Uterus (tissue), 4 donors: ENCODE results near the gene POM121L2. TPM values are rescaled to one million over a fixed set of nuclear protein-coding genes. Genes with fewer than 3 reads are reported as not detected.

Source experiments
- DNase-seq, 2 donors: peaks; one replicate each; pipeline ENCODE4 v3.0.0-alpha.2; 2019 to 2020
- H3K27ac ChIP-seq, 2 donors: fragments of 200-600 bp; sonication (generic); 1 replicate in 1 of 2; 2 replicates in 1 of 2; pipeline ENCODE4 v1.5.1; 2016 to 2018
- H3K27me3 ChIP-seq, 2 donors: fragments of 200-600 bp; sonication (generic); one replicate each; pipeline ENCODE4 v1.5.1; 2018 to 2019; ENCODE audit warnings: control low read depth in 1 of 2
- H3K36me3 ChIP-seq, 2 donors: fragments of 200-600 bp; sonication (generic); one replicate each; pipeline ENCODE4 v1.5.1; 2019; ENCODE audit warnings: control low read depth in 1 of 2
- H3K4me1 ChIP-seq, 2 donors: fragments of 200-600 bp; sonication (generic); one replicate each; pipeline ENCODE4 v1.5.1; 2018 to 2019; ENCODE audit warnings: control low read depth in 1 of 2
- H3K4me3 ChIP-seq, 2 donors: fragments of 200-600 bp; sonication (generic); 1 replicate in 1 of 2; 2 replicates in 1 of 2; pipeline ENCODE4 v1.5.1; 2018 to 2019; ENCODE audit warnings: mild to moderate bottlenecking in 1 of 2
- H3K9me3 ChIP-seq, 2 donors: fragments of 200-600 bp; sonication (generic); one replicate each; pipeline ENCODE4 v1.5.1; 2019; ENCODE audit warnings: control low read depth in 1 of 2
- POLR2A ChIP-seq, 2 donors: fragments of 450-650 bp; IDR thresholded peaks; one replicate each; pipeline ENCODE4 v1.6.1; 2016; ENCODE audit warnings: antibody characterized with exemption in 2 of 2, mild to moderate bottlenecking in 1 of 2, moderate library complexity in 1 of 2
- intact Hi-C: fragments of 100-400 bp; cut with DNase I; formaldehyde crosslinking; loops from one replicate; pipeline ENCODE4 v1.15.1; 2023; ENCODE audit warnings: low total_unique reads
- total RNA-seq, 4 donors: library from RNA; depleted of rRNA in 3 of 4; stranded (reverse); fragments of >200 nt in 3 of 4; gene quantifications; one replicate each; pipeline versions ENCODE4 v1.1.0 to v1.2.4, GENCODE V29; 2014 to 2023
- TF ChIP-seq, protein P1 (sequence below), 4 experiments: fragments of 200-600 bp in 2 of 4; fragments of 450-650 bp in 2 of 4; sonication (generic) in 2 of 4; IDR thresholded peaks; one replicate each; pipeline ENCODE4 v1.5.1; 2016 to 2019; ENCODE audit warnings: antibody characterized with exemption in 4 of 4, mild to moderate bottlenecking in 2 of 4, moderate library complexity in 1 of 4
- donor health status: DM: yes; HTN: yes; CAD: no.

Gene POM121L2
- total RNA-seq, 4 donors from 2014 or later: not detected

DNA sequence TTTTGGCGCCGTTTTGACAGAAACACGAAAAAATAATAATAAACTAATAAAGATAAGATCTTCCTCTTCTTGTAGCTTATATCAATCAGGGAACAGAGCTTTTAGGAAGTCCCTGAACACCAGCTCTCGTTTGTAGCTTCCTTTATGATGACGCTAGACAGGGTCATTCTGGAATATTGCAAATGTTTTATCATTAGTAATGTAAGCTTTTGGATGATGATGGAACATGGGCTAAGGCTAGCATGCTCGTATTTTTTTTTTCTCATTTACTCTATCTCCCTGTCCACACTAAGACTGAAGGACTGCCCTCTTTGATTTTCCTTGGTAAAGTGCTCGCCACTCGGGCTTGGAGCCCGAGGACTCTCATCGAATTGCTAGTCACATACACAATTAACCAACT is 22.1 kb upstream of the POM121L2 start:
- TF ChIP-seq, protein P1, sequence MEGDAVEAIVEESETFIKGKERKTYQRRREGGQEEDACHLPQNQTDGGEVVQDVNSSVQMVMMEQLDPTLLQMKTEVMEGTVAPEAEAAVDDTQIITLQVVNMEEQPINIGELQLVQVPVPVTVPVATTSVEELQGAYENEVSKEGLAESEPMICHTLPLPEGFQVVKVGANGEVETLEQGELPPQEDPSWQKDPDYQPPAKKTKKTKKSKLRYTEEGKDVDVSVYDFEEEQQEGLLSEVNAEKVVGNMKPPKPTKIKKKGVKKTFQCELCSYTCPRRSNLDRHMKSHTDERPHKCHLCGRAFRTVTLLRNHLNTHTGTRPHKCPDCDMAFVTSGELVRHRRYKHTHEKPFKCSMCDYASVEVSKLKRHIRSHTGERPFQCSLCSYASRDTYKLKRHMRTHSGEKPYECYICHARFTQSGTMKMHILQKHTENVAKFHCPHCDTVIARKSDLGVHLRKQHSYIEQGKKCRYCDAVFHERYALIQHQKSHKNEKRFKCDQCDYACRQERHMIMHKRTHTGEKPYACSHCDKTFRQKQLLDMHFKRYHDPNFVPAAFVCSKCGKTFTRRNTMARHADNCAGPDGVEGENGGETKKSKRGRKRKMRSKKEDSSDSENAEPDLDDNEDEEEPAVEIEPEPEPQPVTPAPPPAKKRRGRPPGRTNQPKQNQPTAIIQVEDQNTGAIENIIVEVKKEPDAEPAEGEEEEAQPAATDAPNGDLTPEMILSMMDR (IDR thresholded peaks at IDR 0.05): no peak
- TF ChIP-seq POLR2A (IDR thresholded peaks at IDR 0.05): no peak
- intact Hi-C loops: no loop called here

DNA sequence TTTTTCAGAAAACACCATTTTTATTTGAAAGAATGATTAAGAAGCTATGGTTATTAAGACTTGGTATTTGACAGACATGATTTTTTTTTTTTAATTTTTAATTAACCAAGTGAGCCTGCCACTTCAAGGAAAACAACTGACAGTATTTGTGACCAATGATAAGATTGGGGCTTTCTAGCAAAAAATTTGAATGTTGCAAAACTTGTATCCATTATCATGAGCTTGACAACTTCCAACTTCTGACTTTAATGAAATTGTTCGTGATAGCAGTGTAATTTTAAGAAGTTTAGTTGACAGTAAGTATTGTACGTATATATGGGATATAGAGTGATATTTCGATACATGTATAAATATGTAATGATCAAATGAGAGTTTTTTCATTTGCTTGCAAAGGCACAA is 21.6 kb upstream of the POM121L2 start:
- H3K36me3 ChIP-seq: no peaks in the 10 kb centered on the region
- H3K4me1 ChIP-seq: no peaks in the 10 kb centered on the region
- no peaks in the 10 kb centered on the region for H3K27me3 ChIP-seq
- DNase-seq: no peak
- intact Hi-C loops: no loop called here
- H3K9me3 ChIP-seq: no peaks in the 10 kb centered on the region
- TF ChIP-seq, protein P1 (IDR thresholded peaks at IDR 0.05): no peak
- no peak for TF ChIP-seq POLR2A (IDR thresholded peaks at IDR 0.05)
- H3K4me3 ChIP-seq: peak overlapping the region in 1 of 2 donors; percentile 36
- no peak overlapping the region for H3K27ac ChIP-seq

More for the DNA sequence above, 22.1 kb upstream of the POM121L2 start:
- Histone ChIP-seq H3K9me3 (no peaks in the 10 kb centered on the region), H3K4me3 (no peak overlapping the region), H3K4me1 (no peaks in the 10 kb centered on the region), H3K36me3 (no peaks in the 10 kb centered on the region), H3K27me3 (no peaks in the 10 kb centered on the region), H3K27ac (no peak overlapping the region)
- DNase-seq: no peak

DNA sequence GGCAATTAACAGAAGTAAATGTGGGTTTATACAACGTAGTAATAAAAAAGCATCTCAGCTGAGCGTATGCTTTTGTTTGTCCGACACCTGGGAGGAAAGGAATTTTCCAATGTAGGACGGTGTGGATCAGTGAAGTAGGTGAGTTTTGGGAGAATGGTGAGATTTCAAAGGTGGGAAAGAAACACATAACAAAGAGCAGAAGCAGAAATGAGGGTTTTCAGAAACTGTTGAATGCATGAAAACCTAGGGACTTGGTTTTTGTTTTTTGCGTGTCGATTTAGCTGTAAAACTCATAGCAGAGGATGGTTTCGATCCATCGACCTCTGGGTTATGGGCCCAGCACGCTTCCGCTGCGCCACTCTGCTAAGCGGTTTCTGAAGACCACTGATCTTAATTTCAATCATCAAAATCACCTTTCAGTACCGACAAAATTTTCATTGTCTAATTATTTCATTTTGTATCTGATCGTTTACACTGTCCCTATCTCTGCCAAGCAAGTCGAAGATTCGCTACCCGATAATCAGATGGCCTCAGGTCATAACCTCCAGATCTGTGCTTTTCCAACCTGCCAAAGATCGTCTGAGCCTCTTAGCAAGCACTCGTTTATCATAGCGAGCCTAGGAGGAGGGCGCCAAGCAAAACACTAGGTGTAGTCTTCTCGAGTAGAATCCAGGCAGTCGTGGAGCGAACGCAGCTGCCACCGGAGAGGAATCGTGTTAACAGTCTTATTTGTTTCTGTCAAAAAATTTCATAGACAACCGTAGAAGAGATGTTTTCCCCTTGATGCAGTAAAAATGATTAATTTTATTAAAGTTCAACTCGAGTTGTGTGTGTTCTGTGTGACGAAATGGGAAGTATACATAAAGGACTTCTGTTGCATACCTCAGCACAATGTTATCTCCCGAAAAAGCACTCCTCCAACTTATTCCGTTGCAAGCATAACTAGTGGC is 20.9 kb upstream of the POM121L2 start:
- H3K9me3 ChIP-seq: no peaks in the 10 kb centered on the region
- intact Hi-C loops: no loop called here
- peak overlapping the region in 1 of 2 donors; percentile 36 for H3K4me3 ChIP-seq
- H3K27ac ChIP-seq: peak overlapping the region in 1 of 2 donors; percentile 11
- TF ChIP-seq POLR2A (IDR thresholded peaks at IDR 0.05): no peak
- TF ChIP-seq, protein P1 (IDR thresholded peaks at IDR 0.05): no peak
- H3K27me3 ChIP-seq: no peaks in the 10 kb centered on the region
- DNase-seq: peak; percentile 31 to 40
- no peaks in the 10 kb centered on the region for H3K36me3 ChIP-seq
- H3K4me1 ChIP-seq: no peaks in the 10 kb centered on the region

DNA sequence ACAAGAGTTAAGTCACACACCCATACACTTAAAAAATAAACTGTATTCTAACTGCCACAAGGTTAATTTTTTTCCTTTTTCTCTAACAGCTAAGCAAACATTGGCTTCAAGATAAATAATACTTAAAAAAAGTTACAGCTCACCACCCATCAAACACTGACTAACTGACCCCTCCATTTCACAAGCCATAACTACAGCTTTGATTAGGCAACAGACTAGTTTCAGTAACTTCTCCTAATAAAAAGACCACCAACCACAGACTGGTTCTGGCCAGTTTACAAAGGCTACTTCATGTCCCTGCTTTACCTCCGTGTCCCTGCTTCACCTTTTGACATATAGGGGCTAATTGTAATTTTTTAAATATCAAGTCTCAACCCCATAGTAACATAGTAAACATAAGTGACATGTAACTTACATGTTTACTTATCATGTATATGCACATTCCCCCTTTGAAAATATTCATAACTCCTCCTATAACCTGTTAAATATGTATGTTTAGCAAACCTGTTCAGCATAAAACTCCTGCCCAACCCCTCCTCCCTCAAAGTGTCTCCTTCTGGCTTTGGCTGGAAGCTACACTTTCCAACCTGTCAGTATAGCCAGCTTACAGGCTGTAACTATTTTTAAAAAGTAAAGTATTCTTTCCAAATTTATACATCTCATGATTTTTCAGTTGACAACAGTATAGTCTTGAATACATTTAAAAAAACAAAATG is 15.1 kb upstream of the POM121L2 start:
- intact Hi-C loops: no loop called here
- H3K9me3 ChIP-seq: no peaks in the 10 kb centered on the region
- no peak overlapping the region for H3K27ac ChIP-seq
- no peaks in the 10 kb centered on the region for H3K27me3 ChIP-seq
- H3K36me3 ChIP-seq: no peaks in the 10 kb centered on the region
- no peaks in the 10 kb centered on the region for H3K4me1 ChIP-seq
- no peak for TF ChIP-seq POLR2A (IDR thresholded peaks at IDR 0.05)
- TF ChIP-seq, protein P1 (IDR thresholded peaks at IDR 0.05): no peak
- no peak overlapping the region for H3K4me3 ChIP-seq
- DNase-seq: no peak

DNA sequence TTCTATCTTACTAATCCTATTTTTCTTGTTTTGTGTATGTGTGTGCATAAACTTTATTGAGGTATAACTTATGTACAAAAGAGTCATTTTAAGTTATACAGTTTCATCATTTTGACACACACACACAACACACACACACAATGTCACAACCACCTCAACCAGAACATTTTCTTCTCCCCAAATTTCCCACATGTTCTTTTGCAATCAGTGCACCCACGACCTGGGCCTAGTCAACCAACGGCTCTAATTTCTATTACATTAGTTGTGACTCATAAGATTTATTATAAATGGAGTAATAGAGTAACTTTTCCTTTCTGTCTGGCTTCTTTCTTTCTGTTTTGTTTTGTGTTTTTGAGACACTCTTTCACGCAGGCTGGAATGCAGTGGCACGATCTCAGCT is 9.8 kb upstream of the POM121L2 start:
- no peaks in the 10 kb centered on the region for H3K36me3 ChIP-seq
- TF ChIP-seq, protein P1 (IDR thresholded peaks at IDR 0.05): no peak
- TF ChIP-seq POLR2A (IDR thresholded peaks at IDR 0.05): no peak
- no peaks in the 10 kb centered on the region for H3K9me3 ChIP-seq
- peaks cover 0 to 4% of the 10 kb centered on the region in 2 donors for H3K27me3 ChIP-seq
- no peaks in the 10 kb centered on the region for H3K4me1 ChIP-seq
- no peak for DNase-seq
- intact Hi-C loops: no loop called here
- no peak overlapping the region for H3K27ac ChIP-seq
- H3K4me3 ChIP-seq: no peak overlapping the region
